Hepatocyte (in vitro differentiated cells): Measurements from ENCODE around the gene LPAR1.

Experiments
- EZH2 ChIP-seq: fragments of 200-600 bp; sonication (generic); IDR thresholded peaks from 2 replicates; pipeline ENCODE4 v1.6.1; 2016; ENCODE audit warnings: antibody characterized with exemption, mild to moderate bottlenecking, borderline replicate concordance
- EZH2phosphoT487 ChIP-seq: fragments of 200-600 bp; sonication (generic); IDR thresholded peaks from one replicate; pipeline ENCODE4 v1.6.1; 2018; ENCODE audit warnings: antibody characterized with exemption, mild to moderate bottlenecking, low read depth, moderate library complexity; ENCODE audit not compliant: unreplicated experiment, severe bottlenecking
- TF ChIP-seq, protein P1 (sequence below): fragments of 200-600 bp; sonication (generic); IDR thresholded peaks from 2 replicates; pipeline ENCODE4 v1.5.1; 2016; ENCODE audit warnings: antibody characterized with exemption, mild to moderate bottlenecking; ENCODE audit not compliant: poor library complexity

DNA sequence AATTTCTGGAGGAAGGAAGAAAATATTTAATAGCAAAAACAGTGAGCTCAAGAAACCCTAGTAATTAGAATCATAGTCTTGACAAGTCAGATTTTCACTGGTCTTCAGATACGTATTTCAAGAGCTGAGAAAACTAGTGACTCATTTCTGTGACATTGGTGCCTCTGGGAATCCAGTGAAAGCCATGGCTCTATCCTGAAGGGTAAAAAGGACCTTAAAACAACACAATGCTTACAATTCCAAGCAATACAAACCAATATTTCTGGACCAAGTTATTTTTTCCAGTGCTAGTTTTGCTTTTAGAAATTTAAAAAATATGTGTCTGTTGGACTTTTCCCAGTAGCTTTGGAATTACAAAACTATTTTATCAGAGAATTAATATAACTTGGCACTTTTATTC lies 140.3 kb downstream of the LPAR1 start:
- TF ChIP-seq, protein P1, sequence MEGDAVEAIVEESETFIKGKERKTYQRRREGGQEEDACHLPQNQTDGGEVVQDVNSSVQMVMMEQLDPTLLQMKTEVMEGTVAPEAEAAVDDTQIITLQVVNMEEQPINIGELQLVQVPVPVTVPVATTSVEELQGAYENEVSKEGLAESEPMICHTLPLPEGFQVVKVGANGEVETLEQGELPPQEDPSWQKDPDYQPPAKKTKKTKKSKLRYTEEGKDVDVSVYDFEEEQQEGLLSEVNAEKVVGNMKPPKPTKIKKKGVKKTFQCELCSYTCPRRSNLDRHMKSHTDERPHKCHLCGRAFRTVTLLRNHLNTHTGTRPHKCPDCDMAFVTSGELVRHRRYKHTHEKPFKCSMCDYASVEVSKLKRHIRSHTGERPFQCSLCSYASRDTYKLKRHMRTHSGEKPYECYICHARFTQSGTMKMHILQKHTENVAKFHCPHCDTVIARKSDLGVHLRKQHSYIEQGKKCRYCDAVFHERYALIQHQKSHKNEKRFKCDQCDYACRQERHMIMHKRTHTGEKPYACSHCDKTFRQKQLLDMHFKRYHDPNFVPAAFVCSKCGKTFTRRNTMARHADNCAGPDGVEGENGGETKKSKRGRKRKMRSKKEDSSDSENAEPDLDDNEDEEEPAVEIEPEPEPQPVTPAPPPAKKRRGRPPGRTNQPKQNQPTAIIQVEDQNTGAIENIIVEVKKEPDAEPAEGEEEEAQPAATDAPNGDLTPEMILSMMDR = no peak
- TF ChIP-seq EZH2 (no peak), EZH2phosphoT487 (no peak)
